RWPE2 (cell line): ENCODE measurements around the gene ZCCHC14.
A peak's percentile ranks its signal among the peaks of the same experiment; 100 is the strongest.
"Not testable (repeated sequence)": the region's sequence is repeated elsewhere in the genome, so short reads cannot be mapped to it uniquely, and the experiment has no call there.

Source experiments
- ATAC-seq: fragments of 200-7000 bp; cut with Tn5 transposase; 3 replicates; pipeline ENCODE4 v1.9.1; 2021; ENCODE audit warnings: low read depth
- DNase-seq: peaks from one replicate; pipeline ENCODE4 v3.0.0-alpha.2; 2020; ENCODE audit warnings: low spot score
- H3K27ac ChIP-seq: fragments of 450-650 bp; 2 replicates; pipeline ENCODE4 v1.5.1; 2017; ENCODE audit warnings: mild to moderate bottlenecking; ENCODE audit not compliant: poor library complexity, severe bottlenecking
- H3K27me3 ChIP-seq: fragments of 250-450 bp; sonication (Bioruptor Pico); 2 replicates; pipeline ENCODE4 v1.5.1; 2021; ENCODE audit warnings: mild to moderate bottlenecking, moderate library complexity; ENCODE audit not compliant: insufficient read depth, poor library complexity, severe bottlenecking
- H3K36me3 ChIP-seq: fragments of 250-450 bp; sonication (Bioruptor Pico); 2 replicates; pipeline ENCODE4 v1.5.1; 2020; ENCODE audit warnings: low read depth, mild to moderate bottlenecking, moderate library complexity
- H3K4me1 ChIP-seq: fragments of 250-450 bp; sonication (Bioruptor Pico); 2 replicates; pipeline ENCODE4 v1.5.1; 2021; ENCODE audit warnings: mild to moderate bottlenecking, moderate library complexity; ENCODE audit not compliant: insufficient read depth, poor library complexity, severe bottlenecking
- H3K4me3 ChIP-seq: fragments of 250-450 bp; sonication (Bioruptor Pico); 2 replicates; pipeline ENCODE4 v1.5.1; 2021; ENCODE audit warnings: mild to moderate bottlenecking, moderate library complexity; ENCODE audit not compliant: severe bottlenecking
- H3K9me3 ChIP-seq: fragments of 250-450 bp; sonication (Bioruptor Pico); 2 replicates; pipeline ENCODE4 v1.5.1; 2021; ENCODE audit warnings: mild to moderate bottlenecking, moderate library complexity; ENCODE audit not compliant: severe bottlenecking
- TF ChIP-seq, protein P1 (sequence below): fragments of 450-650 bp; IDR thresholded peaks from one replicate; pipeline ENCODE4 v1.5.1; 2017; ENCODE audit warnings: mild to moderate bottlenecking, moderate library complexity; ENCODE audit not compliant: poor library complexity, severe bottlenecking

The ZCCHC14 gene

DNA sequence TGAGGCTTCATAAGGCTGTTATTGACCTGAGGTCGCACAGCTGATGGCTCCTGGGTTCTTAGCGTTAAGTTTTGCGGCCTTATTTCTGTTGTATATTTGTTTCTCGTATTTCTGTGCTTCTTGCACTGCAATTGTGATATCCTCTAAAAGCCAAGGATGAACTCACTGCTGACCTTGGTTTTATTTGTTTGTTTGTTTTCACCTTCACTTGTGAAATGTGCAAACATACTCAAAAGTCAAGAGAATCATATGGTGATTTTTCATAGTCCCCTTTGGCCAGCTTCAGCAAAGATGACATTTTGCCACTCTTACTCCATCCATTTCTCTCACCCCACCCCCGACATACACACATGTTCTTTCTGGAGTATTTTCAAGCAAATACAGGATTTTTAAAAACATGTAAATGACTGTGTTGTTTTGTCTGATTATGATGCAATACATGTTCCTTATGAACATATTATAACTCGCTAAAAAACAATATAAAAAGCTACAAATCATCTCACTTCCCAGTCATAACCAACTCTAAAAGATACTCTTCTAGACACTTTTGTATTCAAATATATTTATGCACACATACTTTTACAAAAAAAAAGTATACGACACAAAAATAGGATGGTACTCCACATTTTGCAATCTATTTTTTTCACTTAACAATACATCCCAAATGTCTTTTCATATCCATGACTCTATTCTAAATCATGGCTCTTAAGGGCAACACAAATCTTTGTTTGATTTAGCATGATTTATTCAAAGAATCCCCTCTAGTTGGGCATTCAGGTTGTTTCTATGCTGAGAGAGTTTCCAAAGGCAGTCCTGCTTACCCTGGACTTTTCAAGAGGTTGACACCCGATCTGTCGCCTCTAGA is 5.7 kb upstream of the ZCCHC14 start:
- TF ChIP-seq, protein P1, sequence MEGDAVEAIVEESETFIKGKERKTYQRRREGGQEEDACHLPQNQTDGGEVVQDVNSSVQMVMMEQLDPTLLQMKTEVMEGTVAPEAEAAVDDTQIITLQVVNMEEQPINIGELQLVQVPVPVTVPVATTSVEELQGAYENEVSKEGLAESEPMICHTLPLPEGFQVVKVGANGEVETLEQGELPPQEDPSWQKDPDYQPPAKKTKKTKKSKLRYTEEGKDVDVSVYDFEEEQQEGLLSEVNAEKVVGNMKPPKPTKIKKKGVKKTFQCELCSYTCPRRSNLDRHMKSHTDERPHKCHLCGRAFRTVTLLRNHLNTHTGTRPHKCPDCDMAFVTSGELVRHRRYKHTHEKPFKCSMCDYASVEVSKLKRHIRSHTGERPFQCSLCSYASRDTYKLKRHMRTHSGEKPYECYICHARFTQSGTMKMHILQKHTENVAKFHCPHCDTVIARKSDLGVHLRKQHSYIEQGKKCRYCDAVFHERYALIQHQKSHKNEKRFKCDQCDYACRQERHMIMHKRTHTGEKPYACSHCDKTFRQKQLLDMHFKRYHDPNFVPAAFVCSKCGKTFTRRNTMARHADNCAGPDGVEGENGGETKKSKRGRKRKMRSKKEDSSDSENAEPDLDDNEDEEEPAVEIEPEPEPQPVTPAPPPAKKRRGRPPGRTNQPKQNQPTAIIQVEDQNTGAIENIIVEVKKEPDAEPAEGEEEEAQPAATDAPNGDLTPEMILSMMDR = no peak
- DNase-seq (no peak), ATAC-seq (no peak)
- no peaks in the 10 kb centered on the region for H3K27me3 ChIP-seq
- H3K4me3 ChIP-seq = no peak overlapping the region
- no peaks in the 10 kb centered on the region for H3K36me3 ChIP-seq
- H3K4me1 ChIP-seq = peaks cover 14% of the 10 kb centered on the region
- H3K27ac ChIP-seq = peak overlapping the region; percentile 18
- H3K9me3 ChIP-seq = no peaks in the 10 kb centered on the region

- not testable (repeated sequence) for ATAC-seq, DNase-seq, H3K9me3 ChIP-seq, H3K36me3 ChIP-seq, H3K27ac ChIP-seq, H3K27me3 ChIP-seq, H3K4me3 ChIP-seq
- peaks cover 14% of the 10 kb centered on the region for H3K4me1 ChIP-seq
These were observed 5.0 kb upstream of the ZCCHC14 start for GRCh38 chr16:87497767-87498290.

DNA sequence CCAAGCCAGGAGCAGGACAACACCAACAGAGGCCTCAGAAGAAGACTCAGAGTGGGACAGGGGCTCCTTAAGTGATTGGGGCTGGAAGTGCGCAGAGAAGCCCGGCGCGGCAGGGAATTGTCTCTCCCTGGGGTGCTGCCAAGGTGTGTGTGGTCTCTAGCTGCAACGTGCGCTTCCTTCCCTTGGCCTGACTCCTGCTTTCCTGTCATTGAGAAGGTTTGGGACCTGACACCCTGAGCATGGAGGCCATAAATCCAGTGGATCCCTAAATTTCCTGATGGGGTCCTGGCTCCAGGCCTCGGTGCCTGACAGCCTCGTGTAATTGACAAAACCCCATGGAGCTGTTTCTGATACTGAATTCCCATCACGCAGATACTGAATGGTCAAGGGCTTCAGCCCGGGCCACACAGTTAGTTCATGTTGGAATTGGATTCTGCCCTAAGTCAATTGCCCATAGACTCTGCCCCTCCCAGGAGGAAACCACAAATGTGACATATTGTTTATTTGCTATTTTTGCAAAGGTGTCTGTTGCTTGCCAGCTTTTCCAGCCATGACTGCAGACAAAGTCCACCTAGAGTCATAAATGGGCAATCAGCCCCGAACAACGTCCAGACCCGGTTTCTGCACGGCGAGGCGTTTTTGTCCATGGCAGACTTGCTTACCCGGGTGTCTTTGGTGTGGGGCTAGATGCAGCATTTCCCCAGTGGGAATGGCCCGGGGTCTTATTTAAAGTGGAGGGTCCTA is 4.4 kb upstream of the ZCCHC14 start:
- H3K36me3 ChIP-seq, H3K27me3 ChIP-seq, DNase-seq, H3K4me3 ChIP-seq, ATAC-seq, H3K27ac ChIP-seq, H3K9me3 ChIP-seq: not testable (repeated sequence)
- peaks cover 14% of the 10 kb centered on the region for H3K4me1 ChIP-seq

DNA sequence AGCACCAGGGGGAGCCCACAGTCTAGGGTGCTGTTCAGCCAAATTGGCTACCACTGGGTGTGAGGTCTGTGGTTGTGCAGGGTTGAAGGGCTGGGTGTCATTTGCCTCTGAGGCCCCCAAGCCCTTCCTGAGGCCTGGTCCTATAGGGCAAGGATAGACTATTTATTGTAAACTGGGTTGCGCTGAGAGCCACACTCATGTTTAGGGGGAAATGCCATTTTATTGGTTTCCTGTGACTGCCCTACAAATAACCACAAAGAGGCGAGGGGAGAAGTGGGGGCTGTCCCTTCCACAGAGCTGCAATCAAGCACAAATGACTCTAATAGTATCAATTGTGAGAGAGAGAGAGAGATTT is 3.6 kb upstream of the ZCCHC14 start:
- ATAC-seq (no peak), DNase-seq (no peak)
- Histone ChIP-seq H3K27me3 (no peaks in the 10 kb centered on the region), H3K9me3 (no peaks in the 10 kb centered on the region), H3K4me3 (no peak overlapping the region), H3K27ac (no peak overlapping the region), H3K4me1 (peaks cover 14% of the 10 kb centered on the region), H3K36me3 (no peaks in the 10 kb centered on the region)
- TF ChIP-seq, protein P1 = no peak

DNA sequence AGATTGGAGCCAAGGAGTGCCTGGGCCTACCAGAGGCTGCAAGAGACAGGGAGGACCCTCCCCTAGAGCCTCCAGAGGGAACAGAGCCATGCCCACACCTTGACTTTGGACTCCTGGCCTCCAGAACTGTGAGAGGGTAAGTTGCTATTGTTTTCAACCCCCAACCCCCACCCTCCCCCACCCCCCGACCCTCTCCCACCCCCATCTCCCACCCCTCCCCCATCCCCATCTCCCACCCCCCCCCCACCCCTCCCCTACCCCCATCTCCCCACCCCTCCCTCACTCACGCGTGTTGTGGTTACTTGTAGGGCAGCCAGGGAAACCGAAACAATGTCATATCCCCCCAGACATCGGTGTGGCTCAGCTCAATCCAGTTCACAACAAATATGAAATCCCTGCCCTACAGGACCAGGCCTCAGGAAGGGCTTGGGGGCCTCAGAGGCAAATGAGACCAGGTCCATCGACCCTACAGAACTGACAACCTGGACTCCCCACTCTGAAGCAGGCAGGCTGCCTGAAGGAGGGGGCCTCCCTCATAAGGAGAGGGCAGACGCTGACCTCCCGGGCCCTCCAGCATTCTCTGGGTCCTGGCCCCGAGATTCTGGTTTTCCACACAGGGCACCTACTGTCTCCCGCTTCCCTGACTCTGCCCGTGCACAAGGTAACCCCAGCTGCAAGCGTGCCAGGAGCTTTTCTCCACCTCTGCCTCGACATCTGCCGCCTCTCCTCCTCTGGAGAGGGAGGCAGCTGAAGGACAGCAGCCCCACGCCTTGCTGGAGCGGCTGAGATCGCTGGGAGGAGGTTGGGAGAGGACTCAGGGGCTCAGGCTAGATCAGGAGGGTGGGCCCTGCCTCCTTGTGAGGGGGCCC is 3.0 kb upstream of the ZCCHC14 start:
- DNase-seq = no peak
- no peak for ATAC-seq
- Histone ChIP-seq H3K36me3 (no peaks in the 10 kb centered on the region), H3K4me3 (no peak overlapping the region), H3K4me1 (peaks cover 18% of the 10 kb centered on the region), H3K27ac (no peak overlapping the region), H3K9me3 (no peaks in the 10 kb centered on the region), H3K27me3 (no peaks in the 10 kb centered on the region)
- TF ChIP-seq, protein P1 = no peak
